Common myeloid progenitor, CD34-positive (primary cell): Measurements from ENCODE around the gene CPM.
A peak's percentile ranks its signal among the peaks of the same experiment; 100 is the strongest.

Experiments used
- CTCF ChIA-PET: fragments of 350-600 bp; sonication (Branson Sonifier 250); formaldehyde crosslinking; loops from one replicate; lab custom pipeline; 2021; ENCODE audit warnings: antibody characterized with exemption; lab: Charles Lee
- POLR2A ChIA-PET: fragments of 350-600 bp; sonication (Branson Sonifier 250); formaldehyde crosslinking; loops from one replicate; lab custom pipeline; 2021; ENCODE audit warnings: antibody characterized with exemption; lab: Charles Lee
- DNase-seq, 3 donors: peaks; one replicate each; pipeline versions ENCODE4 v3.0.0 to v3.0.0-alpha.2; 2013
- H3K27ac ChIP-seq, 2 experiments: 1 replicate in 1 of 2; 2 replicates in 1 of 2; pipeline ENCODE4 v1.7.0; 2013; ENCODE audit warnings: inconsistent platforms in 2 of 2, low read length in 2 of 2, mild to moderate bottlenecking in 2 of 2, low read depth in 1 of 2, moderate library complexity in 1 of 2; ENCODE audit not compliant: severe bottlenecking in 2 of 2, insufficient read depth in 1 of 2, poor library complexity in 1 of 2
- H3K27me3 ChIP-seq, 5 experiments: replicated peaks in 2 of 5; 1 replicate in 3 of 5; 2 replicates in 2 of 5; pipeline versions ENCODE4 v1.6.1 to v1.7.0; 2013; ENCODE audit warnings: low read length in 4 of 5, mild to moderate bottlenecking in 2 of 5, moderate library complexity in 2 of 5, inconsistent platforms in 1 of 5; ENCODE audit not compliant: insufficient read depth in 5 of 5, control insufficient read depth in 4 of 5
- H3K36me3 ChIP-seq, 4 experiments: 1 replicate in 2 of 4; 2 replicates in 2 of 4; pipeline versions ENCODE4 v1.6.1 to v1.7.0; 2013; ENCODE audit warnings: low read length in 3 of 4, control low read depth in 1 of 4, mild to moderate bottlenecking in 1 of 4; ENCODE audit not compliant: control insufficient read depth in 4 of 4, insufficient read depth in 4 of 4
- H3K4me1 ChIP-seq, 4 experiments: 1 replicate in 3 of 4; 2 replicates in 1 of 4; pipeline versions ENCODE4 v1.6.1 to v1.7.1; 2013; ENCODE audit warnings: low read length in 3 of 4, mild to moderate bottlenecking in 3 of 4, control low read depth in 1 of 4, inconsistent platforms in 1 of 4, moderate library complexity in 1 of 4; ENCODE audit not compliant: control insufficient read depth in 4 of 4, insufficient read depth in 4 of 4; ENCODE audit errors: control extremely low read depth in 1 of 4
- H3K4me3 ChIP-seq, 7 experiments: 1 replicate in 4 of 7; 2 replicates in 3 of 7; pipeline versions ENCODE4 v1.5.1 to v1.7.0; 2013; ENCODE audit warnings: mild to moderate bottlenecking in 7 of 7, low read length in 6 of 7, moderate library complexity in 6 of 7, inconsistent platforms in 2 of 7, low read depth in 2 of 7, control low read depth in 1 of 7; ENCODE audit not compliant: insufficient read depth in 4 of 7, control insufficient read depth in 1 of 7; ENCODE audit errors: extremely low read depth in 1 of 7
- H3K9me3 ChIP-seq, 5 experiments: 1 replicate in 4 of 5; 2 replicates in 1 of 5; pipeline versions ENCODE4 v1.6.1 to v1.7.1; 2013; ENCODE audit warnings: low read length in 4 of 5, mild to moderate bottlenecking in 2 of 5, inconsistent platforms in 1 of 5, low read depth in 1 of 5, moderate library complexity in 1 of 5; ENCODE audit not compliant: control insufficient read depth in 4 of 5, insufficient read depth in 2 of 5; ENCODE audit errors: control extremely low read depth in 1 of 5
- WGBS: methylation state at CpG from one replicate; pipeline ENCODE4 v1.1.5; 2013; ENCODE audit not compliant: insufficient coverage; 5-methylcytosine and 5-hydroxymethylcytosine counted together

Gene CPM

DNA sequence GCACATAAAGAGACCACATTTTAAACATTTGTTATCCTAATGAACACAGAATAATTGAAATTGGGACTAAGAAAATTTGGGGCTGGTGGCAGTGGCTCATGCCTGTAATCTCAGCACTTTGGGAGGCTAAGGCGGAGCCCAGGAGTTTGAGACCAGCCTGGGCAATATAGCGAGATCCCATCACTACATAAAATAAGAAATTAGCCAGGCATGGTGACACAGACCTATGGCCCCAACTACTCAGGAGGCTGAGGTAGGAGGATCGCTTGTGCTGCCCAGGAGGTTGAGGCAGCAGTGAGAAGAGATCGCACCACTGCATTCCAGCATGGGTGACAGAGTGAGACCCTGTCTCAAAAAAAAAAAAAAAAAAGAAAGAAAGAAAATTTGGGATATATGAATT is 59.7 kb downstream of the CPM start:
- ChIA-PET POLR2A (no interaction called here), CTCF (no interaction called here)
- peaks cover 0 to 7% (median 4%) of the 10 kb centered on the region in 4 experiments for H3K4me1 ChIP-seq
- H3K4me3 ChIP-seq, result no peak overlapping the region
- peaks cover 0 to 2% (median 0%) of the 10 kb centered on the region in 5 experiments for H3K27me3 ChIP-seq
- DNase-seq, result no peak
- H3K36me3 ChIP-seq, result no peaks in the 10 kb centered on the region
- no peak overlapping the region for H3K27ac ChIP-seq
- peaks cover 0 to 2% (median 0%) of the 10 kb centered on the region in 5 experiments for H3K9me3 ChIP-seq
- WGBS, result no CpG with 5 or more reads among the region's 4 CpGs

DNA sequence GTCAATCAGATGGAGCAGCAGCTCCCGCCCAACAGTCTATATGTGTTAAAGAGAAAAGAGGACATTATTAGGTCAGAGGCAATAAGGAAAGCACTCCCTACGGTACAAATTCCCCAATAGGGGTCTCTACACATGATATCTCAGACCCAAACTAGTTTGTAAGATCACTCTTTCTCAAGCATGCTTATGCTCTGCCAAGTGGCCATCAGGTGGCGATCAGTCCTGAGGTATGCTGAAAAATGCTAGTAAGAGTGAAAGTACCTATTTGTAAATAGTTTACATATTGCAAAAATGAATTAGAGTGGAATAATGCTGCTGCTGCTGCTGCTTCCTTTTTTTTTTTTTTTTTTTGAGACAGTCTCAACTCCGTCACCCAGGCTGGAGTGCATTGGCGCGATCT is 61.0 kb downstream of the CPM start:
- H3K4me1 ChIP-seq, result peaks cover 0 to 7% (median 4%) of the 10 kb centered on the region in 4 experiments
- H3K9me3 ChIP-seq, result no peaks in the 10 kb centered on the region
- no peaks in the 10 kb centered on the region for H3K36me3 ChIP-seq
- POLR2A ChIA-PET, result no interaction called here
- 50% methylated on average over 1 of the region's 6 CpGs for WGBS
- H3K27ac ChIP-seq, result no peak overlapping the region
- DNase-seq, result peak; percentile 48 to 61 (median 60)
- H3K27me3 ChIP-seq, result peaks cover 0 to 5% (median 0%) of the 10 kb centered on the region in 5 experiments
- no peak overlapping the region for H3K4me3 ChIP-seq
- CTCF ChIA-PET, result interaction anchor here (1.6 kb wide), 1 partner anchor 199 kb away, joined by 4 read pairs; no protein-coding TSS in a partner anchor

DNA sequence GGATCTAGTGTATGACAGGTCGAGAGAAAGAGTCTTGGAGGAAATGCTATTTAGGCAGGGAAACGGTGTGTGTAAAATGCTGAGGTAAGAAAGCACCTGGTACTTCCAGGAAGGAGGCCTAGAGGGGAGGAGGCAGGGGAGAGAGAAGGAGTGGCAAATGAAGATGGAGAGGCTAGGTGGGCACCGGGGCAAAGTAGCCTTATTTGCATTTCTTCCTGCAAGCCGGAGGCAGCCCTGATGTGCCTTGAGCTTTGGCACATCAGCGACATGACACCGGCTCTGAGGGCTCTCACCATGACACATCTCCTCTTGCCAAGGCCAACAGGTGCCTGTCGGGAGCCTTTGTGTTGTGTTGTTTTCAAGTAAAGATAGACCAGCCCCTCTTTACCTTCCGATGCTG is 61.6 kb downstream of the CPM start:
- no peaks in the 10 kb centered on the region for H3K36me3 ChIP-seq
- ChIA-PET CTCF (interaction anchor here (1.1 to 1.6 kb wide), 2 partner anchors 200 to 204 kb away, joined by 3 to 4 read pairs; no protein-coding TSS in a partner anchor), POLR2A (no interaction called here)
- H3K27me3 ChIP-seq, result peaks cover 0 to 5% (median 0%) of the 10 kb centered on the region in 5 experiments
- no peak overlapping the region for H3K4me3 ChIP-seq
- no peaks in the 10 kb centered on the region for H3K9me3 ChIP-seq
- H3K4me1 ChIP-seq, result peaks cover 0 to 5% (median 2%) of the 10 kb centered on the region in 4 experiments
- no peak overlapping the region for H3K27ac ChIP-seq
- 87% methylated on average over 5 of the region's 8 CpGs for WGBS
- DNase-seq, result no peak

DNA sequence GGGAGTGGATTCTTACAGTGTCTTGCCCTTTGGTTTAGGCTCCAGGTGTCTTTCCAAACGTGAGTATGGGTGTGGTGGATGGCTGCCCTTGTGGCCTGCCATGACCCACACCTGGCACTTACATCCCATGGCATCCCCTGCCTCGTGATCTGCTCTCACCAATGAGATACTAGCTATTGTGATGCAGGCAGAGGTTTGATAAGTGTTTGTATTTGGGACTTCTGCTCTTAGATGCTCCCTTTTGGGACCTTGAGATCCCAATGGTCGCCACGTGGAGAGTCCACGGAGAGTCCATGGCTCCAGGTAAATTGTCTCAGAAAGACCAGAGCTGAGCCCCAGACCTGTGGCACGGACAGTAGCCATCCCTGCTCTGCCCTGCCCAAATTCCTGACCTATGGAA is 62.5 kb downstream of the CPM start:
- Histone ChIP-seq H3K36me3 (no peaks in the 10 kb centered on the region), H3K27ac (no peak overlapping the region), H3K27me3 (peaks cover 0 to 5% (median 0%) of the 10 kb centered on the region in 5 experiments), H3K4me1 (no peaks in the 10 kb centered on the region), H3K4me3 (no peak overlapping the region), H3K9me3 (no peaks in the 10 kb centered on the region)
- CTCF ChIA-PET, result interaction anchor here (1.0 to 1.6 kb wide), 3 partner anchors 63 to 205 kb away, joined by 3 to 4 read pairs (median 3); partner anchors contain the start of gene CPM
- POLR2A ChIA-PET, result interaction anchor here (0.5 kb wide), 1 partner anchor 767 kb away, joined by 3 read pairs; no protein-coding TSS in a partner anchor
- 100% methylated on average over 4 of the region's 6 CpGs for WGBS
- no peak for DNase-seq

DNA sequence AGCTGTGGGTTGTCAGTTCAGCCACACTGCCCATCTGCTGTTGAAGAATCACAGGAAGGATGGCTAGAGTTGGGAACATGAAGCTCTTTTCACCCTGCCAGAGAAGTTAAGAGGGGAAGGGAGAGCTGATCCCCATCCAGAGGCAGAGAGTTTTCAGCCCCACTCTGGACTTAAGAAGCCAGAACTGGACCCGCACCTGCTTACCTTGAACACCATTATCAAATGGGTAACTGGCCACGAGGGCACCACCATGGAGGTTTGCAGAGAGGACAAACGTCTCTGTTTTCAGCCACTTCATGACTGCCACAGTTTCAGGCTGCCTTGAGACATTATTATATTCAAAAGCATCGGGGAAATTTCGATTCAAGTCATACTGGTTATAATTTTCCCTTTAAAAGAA is 63.0 kb downstream of the CPM start:
- ChIA-PET CTCF (interaction anchor here (1.0 kb wide), 1 partner anchor 63 kb away, joined by 3 read pairs; the partner anchor contains the start of gene CPM), POLR2A (no interaction called here)

DNA sequence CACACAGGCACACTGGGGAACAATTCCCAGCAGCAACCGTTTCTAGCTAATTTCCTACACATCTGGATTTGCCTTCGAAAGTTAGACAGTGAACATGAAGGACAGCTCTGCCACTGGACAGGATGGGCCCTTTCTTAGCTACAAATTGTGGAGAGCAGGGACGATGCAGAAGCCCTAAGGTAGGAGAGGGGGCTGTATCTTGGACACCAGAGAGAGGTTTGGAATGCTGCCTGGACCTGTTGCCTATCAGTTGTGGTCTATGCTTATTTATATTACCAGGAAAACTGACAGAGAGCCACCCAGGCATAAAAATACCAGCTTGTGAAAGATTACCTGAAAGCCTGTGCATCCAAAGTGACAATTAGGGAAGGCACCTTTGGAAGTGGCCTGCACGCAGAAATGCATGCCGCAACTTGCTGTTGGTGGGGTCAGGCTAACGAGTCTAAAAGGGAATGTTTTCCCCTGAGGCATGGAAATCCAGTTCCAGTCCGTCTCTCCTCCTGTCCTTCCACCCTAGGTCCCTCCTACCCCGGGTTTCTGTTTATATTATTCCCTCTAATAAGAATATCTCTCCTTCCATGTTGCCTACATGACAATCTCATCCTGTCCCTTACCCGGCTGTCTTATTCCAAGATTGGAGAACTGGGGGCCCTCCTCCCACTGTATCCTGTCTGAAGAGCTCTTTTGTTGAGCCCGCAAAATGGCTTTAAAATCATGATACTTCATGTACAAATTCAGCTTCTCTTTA is 64.8 kb downstream of the CPM start:
- ChIA-PET CTCF (interaction anchor here (1.1 to 2.1 kb wide), 4 partner anchors 14 to 386 kb away, joined by 3 to 4 read pairs (median 4); no protein-coding TSS in a partner anchor), POLR2A (no interaction called here)
- Histone ChIP-seq H3K4me3 (no peak overlapping the region), H3K27me3 (peaks cover 0 to 5% (median 0%) of the 10 kb centered on the region in 5 experiments), H3K36me3 (no peaks in the 10 kb centered on the region), H3K27ac (no peak overlapping the region), H3K9me3 (no peaks in the 10 kb centered on the region), H3K4me1 (peaks cover 0 to 2% (median 0%) of the 10 kb centered on the region in 4 experiments)
- DNase-seq, result no peak
- 97% methylated on average over 9 of the region's 10 CpGs for WGBS

More for the DNA sequence above, 63.0 kb downstream of the CPM start:
- Histone ChIP-seq H3K9me3 (no peaks in the 10 kb centered on the region), H3K27ac (no peak overlapping the region), H3K27me3 (peaks cover 0 to 5% (median 0%) of the 10 kb centered on the region in 5 experiments), H3K4me3 (no peak overlapping the region), H3K4me1 (no peaks in the 10 kb centered on the region), H3K36me3 (no peaks in the 10 kb centered on the region)
- DNase-seq, result no peak
- WGBS, result 98% methylated on average over 5 of the region's 5 CpGs

DNA sequence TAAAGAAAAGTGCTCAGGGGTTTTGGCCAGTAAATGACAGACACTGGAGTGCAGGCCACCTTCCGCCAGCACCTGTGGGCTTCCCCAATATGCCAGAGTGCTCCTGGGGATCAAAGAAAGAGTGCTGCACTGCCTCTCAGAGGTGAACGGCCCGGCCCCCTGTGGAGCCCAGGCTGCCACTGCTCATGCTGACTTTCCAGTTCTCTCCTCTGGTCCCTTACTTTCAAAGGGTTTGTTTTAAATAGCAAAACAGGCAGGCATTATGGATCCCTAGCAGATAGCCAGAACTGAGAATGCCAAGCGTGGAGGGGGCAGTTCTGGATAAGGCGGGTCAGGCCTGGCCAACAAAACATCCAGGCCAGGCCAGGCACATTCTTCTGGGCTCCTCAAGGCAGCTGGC is 65.4 kb downstream of the CPM start:
- ChIA-PET POLR2A (no interaction called here), CTCF (interaction anchor here (1.3 to 2.1 kb wide), 4 partner anchors 28 to 387 kb away, joined by 3 to 6 read pairs (median 4); no protein-coding TSS in a partner anchor)
- Histone ChIP-seq H3K4me1 (peaks cover 0 to 2% (median 0%) of the 10 kb centered on the region in 4 experiments), H3K9me3 (no peaks in the 10 kb centered on the region), H3K4me3 (no peak overlapping the region), H3K36me3 (no peaks in the 10 kb centered on the region), H3K27me3 (peaks cover 0 to 5% (median 0%) of the 10 kb centered on the region in 5 experiments), H3K27ac (no peak overlapping the region)
- 98% methylated on average over 5 of the region's 5 CpGs for WGBS
- no peak for DNase-seq
